K562 (cell line): ENCODE data around the gene ZNF584. TPM values are rescaled to one million over a fixed set of nuclear protein-coding genes. Genes with fewer than 3 reads are reported as not detected.

Experiments
- BRD4 ChIP-seq: fragments of 200-600 bp; sonication (generic); IDR thresholded peaks from 2 replicates; pipeline ENCODE4 v1.6.1; 2017; ENCODE audit warnings: inconsistent platforms
- FUS ChIP-seq: fragments of 200-400 bp; formaldehyde crosslinking; optimal IDR thresholded peaks from 2 replicates; pipeline ENCODE3; 2017; ENCODE audit warnings: low read depth, low read length
- NCOA2 ChIP-seq, 2 experiments: fragments of 450-650 bp; IDR thresholded peaks; 2 replicates each; pipeline ENCODE4 v1.6.1; 2018; ENCODE audit warnings: mild to moderate bottlenecking in 2 of 2, moderate library complexity in 1 of 2; ENCODE audit not compliant: partially characterized antibody in 2 of 2
- PTTG1 ChIP-seq: fragments of 450-650 bp; IDR thresholded peaks from 2 replicates; pipeline ENCODE4 v1.6.1; 2016; ENCODE audit warnings: low read depth, mild to moderate bottlenecking, missing genetic modification characterization, missing compliant biosample characterization
- TFAP4 ChIP-seq: sonication (generic); formaldehyde crosslinking; IDR thresholded peaks from 2 replicates; pipeline ENCODE4 v1.8.0; 2022; ENCODE audit warnings: missing genetic modification reagents, mild to moderate bottlenecking, moderate library complexity, borderline replicate concordance
- THAP12 ChIP-seq: fragments of 250-450 bp; sonication (Bioruptor Pico); IDR thresholded peaks from 2 replicates; pipeline ENCODE4 v1.9.0; 2021; ENCODE audit warnings: mild to moderate bottlenecking, inconsistent platforms
- XRCC5 ChIP-seq: fragments of 200-400 bp; formaldehyde crosslinking; IDR thresholded peaks from 2 replicates; pipeline ENCODE4 v1.6.1; 2017; ENCODE audit warnings: low read depth, mild to moderate bottlenecking, low read length
- ZBTB43 ChIP-seq: sonication (generic); formaldehyde crosslinking; IDR thresholded peaks from 2 replicates; pipeline ENCODE4 v1.8.0; 2023; ENCODE audit warnings: mild to moderate bottlenecking, missing genetic modification reagents
- ZNF449 ChIP-seq: fragments of 250-450 bp; sonication (Bioruptor Pico); IDR thresholded peaks from 2 replicates; pipeline ENCODE4 v1.8.0; 2022; ENCODE audit warnings: moderate library complexity, mild to moderate bottlenecking, inconsistent platforms
- ZNF584 ChIP-seq: fragments of 200-800 bp; sonication (Bioruptor generic); IDR thresholded peaks from 2 replicates; pipeline ENCODE4 v1.6.1; 2016; ENCODE audit warnings: low read depth, mild to moderate bottlenecking, missing genetic modification characterization, missing compliant biosample characterization
- polyA plus RNA-seq, 8 experiments: library from polyadenylated mRNA; depleted of rRNA in 4 of 8; stranded (reverse) in 5 of 8; unstranded in 3 of 8; fragments of >200 nt; fragmentation: Nextera tagmentation in 2 of 8; fragmentation: Illumina TruSeq in 1 of 8; extraction: Ambion mirVana in 2 of 8; extraction: Trizol in 1 of 8; gene quantifications; 2 replicates each; pipeline versions ENCODE4 v1.2.1 to v1.2.3, GENCODE V29; 2011 to 2014; ENCODE audit warnings: inconsistent platforms in 1 of 8, missing spikeins in 1 of 8
- total RNA-seq, 7 experiments: library from RNA; depleted of rRNA in 6 of 7; stranded (reverse); fragments of >200 nt in 6 of 7; fragmentation: Illumina TruSeq in 2 of 7; extraction: Trizol in 2 of 7; gene quantifications; 2 replicates each; pipeline versions ENCODE4 v1.2.1 to v1.2.3, GENCODE V29; 2011 to 2021; ENCODE audit warnings: low replicate concordance in 1 of 7
- TF ChIP-seq, protein P1 (sequence below): fragments of 450-650 bp; formaldehyde crosslinking; IDR thresholded peaks from 2 replicates; pipeline ENCODE4 v1.4.0; 2020; ENCODE audit warnings: mild to moderate bottlenecking, moderate library complexity
- TF ChIP-seq, protein P2 (sequence below): fragments of 250-450 bp; sonication (Bioruptor Pico); IDR thresholded peaks from 2 replicates; pipeline ENCODE4 v1.5.0; 2021; ENCODE audit warnings: mild to moderate bottlenecking, borderline replicate concordance
- TF ChIP-seq, protein P3 (sequence below): fragments of 450-650 bp; conservative IDR thresholded peaks from 2 replicates; pipeline ENCODE4 v1.6.1; 2016; ENCODE audit warnings: missing genetic modification characterization, low read depth, mild to moderate bottlenecking, control low read depth, missing compliant biosample characterization

Gene ZNF584
- total and polyA plus RNA-seq, 9 of the 15 experiments (the other 6 are each of a cell fraction or from before 2014, with no cell fraction given), result 5.8 to 43.4 (median 24.6) TPM

- no peak for TF ChIP-seq PTTG1 (tag)
- TF ChIP-seq, protein P1, sequence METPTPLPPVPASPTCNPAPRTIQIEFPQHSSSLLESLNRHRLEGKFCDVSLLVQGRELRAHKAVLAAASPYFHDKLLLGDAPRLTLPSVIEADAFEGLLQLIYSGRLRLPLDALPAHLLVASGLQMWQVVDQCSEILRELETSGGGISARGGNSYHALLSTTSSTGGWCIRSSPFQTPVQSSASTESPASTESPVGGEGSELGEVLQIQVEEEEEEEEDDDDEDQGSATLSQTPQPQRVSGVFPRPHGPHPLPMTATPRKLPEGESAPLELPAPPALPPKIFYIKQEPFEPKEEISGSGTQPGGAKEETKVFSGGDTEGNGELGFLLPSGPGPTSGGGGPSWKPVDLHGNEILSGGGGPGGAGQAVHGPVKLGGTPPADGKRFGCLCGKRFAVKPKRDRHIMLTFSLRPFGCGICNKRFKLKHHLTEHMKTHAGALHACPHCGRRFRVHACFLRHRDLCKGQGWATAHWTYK (CRISPR knock-in tag), result peak; percentile 86; the same call in 1 of the 2 replicates
- TF ChIP-seq, protein P2, sequence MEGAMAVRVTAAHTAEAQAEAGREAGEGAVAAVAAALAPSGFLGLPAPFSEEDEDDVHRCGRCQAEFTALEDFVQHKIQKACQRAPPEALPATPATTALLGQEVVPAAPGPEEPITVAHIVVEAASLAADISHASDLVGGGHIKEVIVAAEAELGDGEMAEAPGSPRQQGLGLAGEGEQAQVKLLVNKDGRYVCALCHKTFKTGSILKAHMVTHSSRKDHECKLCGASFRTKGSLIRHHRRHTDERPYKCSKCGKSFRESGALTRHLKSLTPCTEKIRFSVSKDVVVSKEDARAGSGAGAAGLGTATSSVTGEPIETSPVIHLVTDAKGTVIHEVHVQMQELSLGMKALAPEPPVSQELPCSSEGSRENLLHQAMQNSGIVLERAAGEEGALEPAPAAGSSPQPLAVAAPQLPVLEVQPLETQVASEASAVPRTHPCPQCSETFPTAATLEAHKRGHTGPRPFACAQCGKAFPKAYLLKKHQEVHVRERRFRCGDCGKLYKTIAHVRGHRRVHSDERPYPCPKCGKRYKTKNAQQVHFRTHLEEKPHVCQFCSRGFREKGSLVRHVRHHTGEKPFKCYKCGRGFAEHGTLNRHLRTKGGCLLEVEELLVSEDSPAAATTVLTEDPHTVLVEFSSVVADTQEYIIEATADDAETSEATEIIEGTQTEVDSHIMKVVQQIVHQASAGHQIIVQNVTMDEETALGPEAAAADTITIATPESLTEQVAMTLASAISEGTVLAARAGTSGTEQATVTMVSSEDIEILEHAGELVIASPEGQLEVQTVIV (CRISPR knock-in tag), result no peak
- TF ChIP-seq NCOA2 (IDR thresholded peaks at IDR 0.05; ENCODE audit: partially characterized antibody in 2 of 2), result no peak
- TF ChIP-seq ZNF584, result no peak
- peak; percentile 88 for TF ChIP-seq THAP12
- no peak for TF ChIP-seq BRD4
- TF ChIP-seq ZBTB43 (CRISPR knock-in tag), result no peak
- no peak for TF ChIP-seq ZNF449 (CRISPR knock-in tag)
- TF ChIP-seq FUS, result no peak
- peak; percentile 76; the same call in 1 of the 2 replicates for TF ChIP-seq TFAP4 (CRISPR knock-in tag)
- TF ChIP-seq XRCC5, result peak; percentile 99
- TF ChIP-seq, protein P3, sequence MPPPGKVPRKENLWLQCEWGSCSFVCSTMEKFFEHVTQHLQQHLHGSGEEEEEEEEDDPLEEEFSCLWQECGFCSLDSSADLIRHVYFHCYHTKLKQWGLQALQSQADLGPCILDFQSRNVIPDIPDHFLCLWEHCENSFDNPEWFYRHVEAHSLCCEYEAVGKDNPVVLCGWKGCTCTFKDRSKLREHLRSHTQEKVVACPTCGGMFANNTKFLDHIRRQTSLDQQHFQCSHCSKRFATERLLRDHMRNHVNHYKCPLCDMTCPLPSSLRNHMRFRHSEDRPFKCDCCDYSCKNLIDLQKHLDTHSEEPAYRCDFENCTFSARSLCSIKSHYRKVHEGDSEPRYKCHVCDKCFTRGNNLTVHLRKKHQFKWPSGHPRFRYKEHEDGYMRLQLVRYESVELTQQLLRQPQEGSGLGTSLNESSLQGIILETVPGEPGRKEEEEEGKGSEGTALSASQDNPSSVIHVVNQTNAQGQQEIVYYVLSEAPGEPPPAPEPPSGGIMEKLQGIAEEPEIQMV (tag), result no peak
These were observed 27.6 kb upstream of the ZNF584 start, which contains the start of gene ZNF837 (continued) for GRCh38 chr19:58380662-58381459.
